ENCODE results near the gene PLEK. TPM values are rescaled to one million over a fixed set of nuclear protein-coding genes. Genes with fewer than 3 reads are reported as not detected.

The PLEK gene
- total and polyA plus RNA-seq, 2 donors, result 35.3 to 41.3 TPM

- no peaks in the 10 kb centered on the region for H3K36me3 ChIP-seq (ENCODE audit: control insufficient read depth in 2 of 2, insufficient read depth in 2 of 2, low read length in 1 of 2)
- H3K4me1 ChIP-seq (ENCODE audit: control insufficient read depth in 2 of 2, insufficient read depth in 2 of 2, low read length in 2 of 2), result no peaks in the 10 kb centered on the region
- WGBS, result 87% methylated on average over 5 of the region's 5 CpGs
- H3K27ac ChIP-seq (ENCODE audit: low read depth in 1 of 2, low read length in 1 of 2), result no peak overlapping the region
- DNase-seq (ENCODE audit: low read depth in 6 of 9, low spot score in 9 of 9), result no peak
- H3K27me3 ChIP-seq (ENCODE audit: control insufficient read depth in 2 of 2, insufficient read depth in 1 of 2, low read length in 1 of 2), result no peaks in the 10 kb centered on the region
- no peaks in the 10 kb centered on the region for H3K9me3 ChIP-seq (ENCODE audit: control insufficient read depth in 2 of 2, insufficient read depth in 1 of 2, low read length in 1 of 2)
- H3K4me3 ChIP-seq (ENCODE audit: low read length in 2 of 2), result no peak overlapping the region
Observed at GRCh38 chr2:68328901-68329300, 36.2 kb upstream of the PLEK start.

GRCh38 chr2:68330691-68331090 is 34.4 kb upstream of the PLEK start:
- Histone ChIP-seq H3K4me3 (ENCODE audit: low read length in 2 of 2) (no peak overlapping the region), H3K4me1 (ENCODE audit: control insufficient read depth in 2 of 2, insufficient read depth in 2 of 2, low read length in 2 of 2) (no peaks in the 10 kb centered on the region), H3K36me3 (ENCODE audit: control insufficient read depth in 2 of 2, insufficient read depth in 2 of 2, low read length in 1 of 2) (no peaks in the 10 kb centered on the region), H3K27ac (ENCODE audit: low read depth in 1 of 2, low read length in 1 of 2) (no peak overlapping the region), H3K27me3 (ENCODE audit: control insufficient read depth in 2 of 2, insufficient read depth in 1 of 2, low read length in 1 of 2) (no peaks in the 10 kb centered on the region), H3K9me3 (ENCODE audit: control insufficient read depth in 2 of 2, insufficient read depth in 1 of 2, low read length in 1 of 2) (no peaks in the 10 kb centered on the region)
- WGBS, result 97% methylated on average over 2 of the region's 2 CpGs
- no peak for DNase-seq (ENCODE audit: low read depth in 6 of 9, low spot score in 9 of 9)

- Histone ChIP-seq H3K9me3 (ENCODE audit: control insufficient read depth in 2 of 2, insufficient read depth in 1 of 2, low read length in 1 of 2) (no peaks in the 10 kb centered on the region), H3K27me3 (ENCODE audit: control insufficient read depth in 2 of 2, insufficient read depth in 1 of 2, low read length in 1 of 2) (no peaks in the 10 kb centered on the region), H3K4me1 (ENCODE audit: control insufficient read depth in 2 of 2, insufficient read depth in 2 of 2, low read length in 2 of 2) (no peaks in the 10 kb centered on the region), H3K4me3 (ENCODE audit: low read length in 2 of 2) (no peak overlapping the region), H3K36me3 (ENCODE audit: control insufficient read depth in 2 of 2, insufficient read depth in 2 of 2, low read length in 1 of 2) (no peaks in the 10 kb centered on the region), H3K27ac (ENCODE audit: low read depth in 1 of 2, low read length in 1 of 2) (no peak overlapping the region)
- no peak for DNase-seq (ENCODE audit: low read depth in 6 of 9, low spot score in 9 of 9)
- 92% methylated on average over 8 of the region's 8 CpGs for WGBS
Observed at GRCh38 chr2:68333009-68333408, 32.1 kb upstream of the PLEK start.

- Histone ChIP-seq H3K4me3 (ENCODE audit: low read length in 2 of 2) (no peak overlapping the region), H3K27me3 (ENCODE audit: control insufficient read depth in 2 of 2, insufficient read depth in 1 of 2, low read length in 1 of 2) (no peaks in the 10 kb centered on the region), H3K9me3 (ENCODE audit: control insufficient read depth in 2 of 2, insufficient read depth in 1 of 2, low read length in 1 of 2) (no peaks in the 10 kb centered on the region), H3K4me1 (ENCODE audit: control insufficient read depth in 2 of 2, insufficient read depth in 2 of 2, low read length in 2 of 2) (no peaks in the 10 kb centered on the region), H3K27ac (ENCODE audit: low read depth in 1 of 2, low read length in 1 of 2) (no peak overlapping the region), H3K36me3 (ENCODE audit: control insufficient read depth in 2 of 2, insufficient read depth in 2 of 2, low read length in 1 of 2) (no peaks in the 10 kb centered on the region)
- no peak for DNase-seq (ENCODE audit: low read depth in 6 of 9, low spot score in 9 of 9)
- WGBS, result 90% methylated on average over 3 of the region's 3 CpGs
Observed at GRCh38 chr2:68333931-68334330, 31.2 kb upstream of the PLEK start.

- H3K4me3 ChIP-seq (ENCODE audit: low read length in 2 of 2), result no peak overlapping the region
- whole genome bisulfite sequencing, result 95% methylated on average over 1 of the region's 1 CpG
- H3K27me3 ChIP-seq (ENCODE audit: control insufficient read depth in 2 of 2, insufficient read depth in 1 of 2, low read length in 1 of 2), result no peaks in the 10 kb centered on the region
- no peak for DNase-seq (ENCODE audit: low read depth in 6 of 9, low spot score in 9 of 9)
- no peaks in the 10 kb centered on the region for H3K4me1 ChIP-seq (ENCODE audit: control insufficient read depth in 2 of 2, insufficient read depth in 2 of 2, low read length in 2 of 2)
- H3K9me3 ChIP-seq (ENCODE audit: control insufficient read depth in 2 of 2, insufficient read depth in 1 of 2, low read length in 1 of 2), result no peaks in the 10 kb centered on the region
- no peak overlapping the region for H3K27ac ChIP-seq (ENCODE audit: low read depth in 1 of 2, low read length in 1 of 2)
- no peaks in the 10 kb centered on the region for H3K36me3 ChIP-seq (ENCODE audit: control insufficient read depth in 2 of 2, insufficient read depth in 2 of 2, low read length in 1 of 2)
Observed at GRCh38 chr2:68336192-68336591, 28.9 kb upstream of the PLEK start.

GRCh38 chr2:68340226-68341061 is 24.6 kb upstream of the PLEK start:
- Histone ChIP-seq H3K27me3 (ENCODE audit: control insufficient read depth in 2 of 2, insufficient read depth in 1 of 2, low read length in 1 of 2) (no peaks in the 10 kb centered on the region), H3K36me3 (ENCODE audit: control insufficient read depth in 2 of 2, insufficient read depth in 2 of 2, low read length in 1 of 2) (no peaks in the 10 kb centered on the region), H3K27ac (ENCODE audit: low read depth in 1 of 2, low read length in 1 of 2) (no peak overlapping the region), H3K9me3 (ENCODE audit: control insufficient read depth in 2 of 2, insufficient read depth in 1 of 2, low read length in 1 of 2) (no peaks in the 10 kb centered on the region), H3K4me1 (ENCODE audit: control insufficient read depth in 2 of 2, insufficient read depth in 2 of 2, low read length in 2 of 2) (no peaks in the 10 kb centered on the region), H3K4me3 (ENCODE audit: low read length in 2 of 2) (no peak overlapping the region)
- 85% methylated on average over 5 of the region's 5 CpGs for WGBS
- no peak for DNase-seq (ENCODE audit: low read depth in 6 of 9, low spot score in 9 of 9)

- Histone ChIP-seq H3K27ac (ENCODE audit: low read depth in 1 of 2, low read length in 1 of 2) (no peak overlapping the region), H3K4me3 (ENCODE audit: low read length in 2 of 2) (no peak overlapping the region), H3K9me3 (ENCODE audit: control insufficient read depth in 2 of 2, insufficient read depth in 1 of 2, low read length in 1 of 2) (no peaks in the 10 kb centered on the region), H3K4me1 (ENCODE audit: control insufficient read depth in 2 of 2, insufficient read depth in 2 of 2, low read length in 2 of 2) (no peaks in the 10 kb centered on the region), H3K27me3 (ENCODE audit: control insufficient read depth in 2 of 2, insufficient read depth in 1 of 2, low read length in 1 of 2) (no peaks in the 10 kb centered on the region), H3K36me3 (ENCODE audit: control insufficient read depth in 2 of 2, insufficient read depth in 2 of 2, low read length in 1 of 2) (no peaks in the 10 kb centered on the region)
- no peak for DNase-seq (ENCODE audit: low read depth in 6 of 9, low spot score in 9 of 9)
- 96% methylated on average over 3 of the region's 3 CpGs for WGBS
Observed at GRCh38 chr2:68341062-68341329, 24.1 kb upstream of the PLEK start.

GRCh38 chr2:68341583-68341982 is 23.5 kb upstream of the PLEK start:
- Histone ChIP-seq H3K9me3 (ENCODE audit: control insufficient read depth in 2 of 2, insufficient read depth in 1 of 2, low read length in 1 of 2) (no peaks in the 10 kb centered on the region), H3K4me3 (ENCODE audit: low read length in 2 of 2) (no peak overlapping the region), H3K27ac (ENCODE audit: low read depth in 1 of 2, low read length in 1 of 2) (no peak overlapping the region), H3K27me3 (ENCODE audit: control insufficient read depth in 2 of 2, insufficient read depth in 1 of 2, low read length in 1 of 2) (no peaks in the 10 kb centered on the region), H3K36me3 (ENCODE audit: control insufficient read depth in 2 of 2, insufficient read depth in 2 of 2, low read length in 1 of 2) (no peaks in the 10 kb centered on the region), H3K4me1 (ENCODE audit: control insufficient read depth in 2 of 2, insufficient read depth in 2 of 2, low read length in 2 of 2) (no peaks in the 10 kb centered on the region)
- WGBS, result 88% methylated on average over 4 of the region's 4 CpGs
- DNase-seq (ENCODE audit: low read depth in 6 of 9, low spot score in 9 of 9), result no peak

GRCh38 chr2:68342470-68342869 is 22.6 kb upstream of the PLEK start:
- WGBS, result 97% methylated on average over 1 of the region's 1 CpG

More at GRCh38 chr2:68342470-68342869, 22.6 kb upstream of the PLEK start:
- DNase-seq (ENCODE audit: low read depth in 6 of 9, low spot score in 9 of 9), result no peak
- no peaks in the 10 kb centered on the region for H3K4me1 ChIP-seq (ENCODE audit: control insufficient read depth in 2 of 2, insufficient read depth in 2 of 2, low read length in 2 of 2)
- no peaks in the 10 kb centered on the region for H3K9me3 ChIP-seq (ENCODE audit: control insufficient read depth in 2 of 2, insufficient read depth in 1 of 2, low read length in 1 of 2)
- no peaks in the 10 kb centered on the region for H3K36me3 ChIP-seq (ENCODE audit: control insufficient read depth in 2 of 2, insufficient read depth in 2 of 2, low read length in 1 of 2)
- no peak overlapping the region for H3K4me3 ChIP-seq (ENCODE audit: low read length in 2 of 2)
- no peaks in the 10 kb centered on the region for H3K27me3 ChIP-seq (ENCODE audit: control insufficient read depth in 2 of 2, insufficient read depth in 1 of 2, low read length in 1 of 2)
- no peak overlapping the region for H3K27ac ChIP-seq (ENCODE audit: low read depth in 1 of 2, low read length in 1 of 2)
